Subcutaneous adipose tissue (tissue), 4 donors: Measurements from ENCODE around the gene UGT2A2. TPM values are rescaled to one million over a fixed set of nuclear protein-coding genes. Genes with fewer than 3 reads are reported as not detected.

Source experiments
- total RNA-seq, 4 donors: library from RNA; depleted of rRNA; stranded (reverse); fragments of >200 nt; gene quantifications; one replicate each; pipeline ENCODE4 v1.1.0, GENCODE V29; 2016
- TF ChIP-seq, protein P1 (sequence below): fragments of 450-650 bp; IDR thresholded peaks from one replicate; pipeline ENCODE4 v1.5.1; 2016; ENCODE audit warnings: low read depth, mild to moderate bottlenecking, control low read depth, antibody characterized with exemption, moderate library complexity

UGT2A2 gene
- total RNA-seq, 4 donors from 2014 or later = not detected

DNA sequence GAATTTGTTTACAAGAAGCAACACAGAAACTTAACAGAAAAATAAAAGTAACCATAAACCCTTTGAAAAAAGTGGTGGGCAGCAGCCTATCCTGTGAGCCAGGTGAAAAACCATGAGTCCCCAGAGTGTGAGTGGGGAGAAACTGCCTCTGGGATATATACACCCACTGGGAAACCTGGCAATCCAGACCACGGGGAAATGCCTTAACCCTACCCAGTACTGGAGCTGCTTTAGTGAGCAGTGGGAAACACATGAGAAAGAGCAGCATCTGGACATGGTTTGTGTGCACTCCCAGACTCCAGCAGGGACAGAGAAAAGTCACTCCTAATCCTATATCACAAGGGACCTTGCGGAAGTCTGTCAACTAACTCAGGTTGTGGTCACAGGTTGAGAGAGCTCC is 39.4 kb downstream of the UGT2A2 start:
- TF ChIP-seq, protein P1, sequence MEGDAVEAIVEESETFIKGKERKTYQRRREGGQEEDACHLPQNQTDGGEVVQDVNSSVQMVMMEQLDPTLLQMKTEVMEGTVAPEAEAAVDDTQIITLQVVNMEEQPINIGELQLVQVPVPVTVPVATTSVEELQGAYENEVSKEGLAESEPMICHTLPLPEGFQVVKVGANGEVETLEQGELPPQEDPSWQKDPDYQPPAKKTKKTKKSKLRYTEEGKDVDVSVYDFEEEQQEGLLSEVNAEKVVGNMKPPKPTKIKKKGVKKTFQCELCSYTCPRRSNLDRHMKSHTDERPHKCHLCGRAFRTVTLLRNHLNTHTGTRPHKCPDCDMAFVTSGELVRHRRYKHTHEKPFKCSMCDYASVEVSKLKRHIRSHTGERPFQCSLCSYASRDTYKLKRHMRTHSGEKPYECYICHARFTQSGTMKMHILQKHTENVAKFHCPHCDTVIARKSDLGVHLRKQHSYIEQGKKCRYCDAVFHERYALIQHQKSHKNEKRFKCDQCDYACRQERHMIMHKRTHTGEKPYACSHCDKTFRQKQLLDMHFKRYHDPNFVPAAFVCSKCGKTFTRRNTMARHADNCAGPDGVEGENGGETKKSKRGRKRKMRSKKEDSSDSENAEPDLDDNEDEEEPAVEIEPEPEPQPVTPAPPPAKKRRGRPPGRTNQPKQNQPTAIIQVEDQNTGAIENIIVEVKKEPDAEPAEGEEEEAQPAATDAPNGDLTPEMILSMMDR = no peak

DNA sequence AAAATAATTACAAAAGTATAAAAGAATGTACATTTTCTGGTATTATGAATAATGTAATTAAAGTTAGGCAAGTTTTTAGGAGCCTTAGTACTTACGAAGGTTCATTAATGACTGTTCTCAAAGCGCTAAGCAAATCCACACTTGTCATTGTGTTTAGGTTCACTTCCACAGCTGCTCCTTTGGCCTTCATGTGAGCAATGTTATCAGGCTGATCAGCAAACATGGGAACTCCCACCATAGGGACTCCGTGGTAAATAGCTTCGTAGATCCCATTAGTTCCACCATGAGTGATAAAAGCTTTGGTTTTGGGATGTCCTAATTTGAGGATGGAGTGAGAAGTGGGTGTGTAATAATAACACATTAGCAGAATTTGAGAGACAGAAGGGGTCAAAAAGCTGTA is 45.1 kb downstream of the UGT2A2 start:
- TF ChIP-seq, protein P1 = no peak

DNA sequence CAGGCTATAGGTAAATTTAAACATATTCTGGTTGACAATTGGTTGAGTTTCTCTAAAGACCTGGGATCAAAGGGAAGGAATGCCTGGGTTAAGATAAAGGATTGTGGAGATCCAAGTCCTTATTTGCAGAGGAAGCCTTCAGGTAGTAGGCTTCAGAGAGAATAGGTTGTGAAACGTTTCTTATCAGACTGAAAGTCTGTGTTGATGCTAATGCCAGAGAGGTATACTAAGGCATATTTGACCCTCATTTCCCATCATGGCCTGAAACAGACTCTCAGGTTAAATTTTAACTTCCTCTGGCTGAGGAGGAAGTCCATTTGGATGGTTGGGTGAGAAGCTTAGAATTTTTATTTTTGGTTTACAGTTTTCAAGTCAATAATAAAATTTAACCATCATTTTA is 48.1 kb downstream of the UGT2A2 start:
- TF ChIP-seq, protein P1 = no peak

DNA sequence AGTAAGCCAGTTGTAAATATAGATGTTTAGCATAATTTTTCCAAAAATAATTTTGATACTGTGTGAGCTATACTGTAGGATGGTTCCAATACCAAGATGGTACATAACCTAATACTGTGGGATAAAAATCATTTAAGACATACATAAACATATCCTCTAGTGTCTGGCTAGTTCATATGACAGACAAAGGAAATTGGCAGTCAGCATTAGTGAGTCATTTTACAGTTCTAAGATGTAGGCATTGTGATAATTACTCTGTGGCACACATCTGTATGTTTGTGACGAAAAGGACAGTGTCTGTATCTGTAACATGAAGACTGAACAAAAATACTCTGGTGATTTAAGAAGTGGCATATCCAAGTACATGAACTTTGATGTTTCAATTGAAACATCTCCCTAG is 49.6 kb downstream of the UGT2A2 start:
- TF ChIP-seq, protein P1 = no peak

DNA sequence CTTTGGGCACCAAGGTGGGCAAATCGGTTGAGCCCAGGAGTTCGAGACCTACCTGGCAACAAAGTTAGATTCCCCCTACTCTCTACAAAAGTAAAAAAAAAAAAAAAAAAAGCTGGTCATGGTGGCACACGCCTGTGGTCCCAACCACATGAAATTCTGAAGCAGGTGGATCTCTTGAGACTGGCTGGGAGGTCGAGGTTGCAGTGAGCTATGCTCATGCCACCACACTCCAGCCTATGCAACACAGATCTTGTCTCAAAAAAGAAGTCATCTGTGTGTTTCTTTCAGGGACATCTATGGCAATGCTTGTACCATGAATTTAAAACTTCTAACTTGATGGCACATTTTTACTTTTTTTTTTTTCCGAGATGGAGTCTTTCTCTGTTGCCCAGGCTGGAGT is 55.3 kb downstream of the UGT2A2 start:
- TF ChIP-seq, protein P1 = no peak

DNA sequence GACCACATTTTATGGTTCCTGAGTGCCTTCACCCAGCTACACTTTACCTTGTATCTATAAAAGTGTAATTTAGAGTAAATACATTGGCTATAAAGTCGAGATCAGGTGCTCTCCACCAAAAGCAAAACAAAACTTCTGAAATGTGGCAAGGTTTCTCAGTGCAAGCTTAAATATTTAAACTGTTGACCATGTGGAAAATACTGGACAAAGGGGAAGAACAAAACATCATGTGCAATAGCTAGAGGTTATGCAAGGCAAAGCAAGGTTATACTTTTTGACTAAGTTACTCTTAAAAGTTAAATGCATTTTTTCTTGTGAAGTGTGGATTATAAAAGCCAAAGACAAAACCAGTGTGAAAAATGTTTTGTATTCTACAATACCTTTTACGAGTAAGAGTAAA is 55.9 kb downstream of the UGT2A2 start:
- TF ChIP-seq, protein P1 = no peak

DNA sequence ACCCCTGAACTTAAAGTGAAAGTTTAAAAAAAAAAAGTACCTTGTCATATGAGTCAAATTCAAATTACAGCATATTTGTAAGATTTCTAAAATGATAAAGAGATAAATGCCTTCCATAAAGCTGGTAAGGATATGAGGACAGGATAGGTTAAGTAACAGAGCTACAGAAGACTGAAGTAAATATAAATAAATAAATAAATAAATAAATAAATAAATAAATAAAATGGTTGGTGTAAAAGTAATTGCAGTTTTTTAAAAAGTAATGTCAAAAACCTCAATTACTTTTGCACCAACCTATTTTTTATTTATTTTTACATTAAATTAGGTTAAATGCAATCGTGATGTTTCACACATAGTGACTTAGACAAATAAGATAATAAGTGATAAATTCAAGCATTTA is 62.2 kb downstream of the UGT2A2 start:
- TF ChIP-seq, protein P1 = no peak
